Panc1 (cell line): ENCODE results near the gene CD300E.

Source experiments
- CTCF ChIP-seq: fragments of 450-650 bp; IDR thresholded peaks from 2 replicates; pipeline ENCODE4 v1.5.1; 2017; ENCODE audit warnings: mild to moderate bottlenecking
- POLR2AphosphoS5 ChIP-seq: IDR thresholded peaks from 2 replicates; pipeline ENCODE4 v1.6.1; 2012; ENCODE audit warnings: mild to moderate bottlenecking, low read depth, low read length, moderate library complexity
- REST ChIP-seq, 2 experiments: IDR thresholded peaks; 2 replicates each; pipeline ENCODE4 v1.6.1; 2011 to 2012; ENCODE audit warnings: low read depth in 2 of 2, control low read depth in 1 of 2, low read length in 1 of 2, mild to moderate bottlenecking in 1 of 2, moderate library complexity in 1 of 2; ENCODE audit not compliant: insufficient read depth in 1 of 2
- SIN3A ChIP-seq: IDR thresholded peaks from 2 replicates; pipeline ENCODE4 v1.6.1; 2012; ENCODE audit warnings: low read depth, mild to moderate bottlenecking, low read length, moderate library complexity, borderline replicate concordance; ENCODE audit not compliant: insufficient read depth
- TCF7L2 ChIP-seq: IDR thresholded peaks from 2 replicates; pipeline ENCODE4 v1.6.1; 2011; ENCODE audit warnings: mild to moderate bottlenecking, low read depth, low read length, inconsistent platforms

GRCh38 chr17:74569020-74570003 is 54.2 kb downstream of the CD300E start:
- TF ChIP-seq CTCF (no peak), TCF7L2 (no peak), SIN3A (no peak), POLR2AphosphoS5 (peak; percentile 39; the same call in 1 of the 2 replicates), REST (IDR thresholded peaks at IDR 0.05; ENCODE audit: insufficient read depth in 1 of 2, low read depth in 2 of 2, low read length in 1 of 2) (no peak)
